Smooth muscle cell (in vitro differentiated cells): ENCODE data around the gene DTNB. TPM values are rescaled to one million over a fixed set of nuclear protein-coding genes. Genes with fewer than 3 reads are reported as not detected.

Experiments used
- DNase-seq: peaks from one replicate; lab custom pipeline; 2025; ENCODE audit not compliant: unreplicated experiment; lab: John Stamatoyannopoulos, UW
- H2AFZ ChIP-seq: fragments of 200-600 bp; sonication (generic); 2 replicates; pipeline ENCODE4 v1.6.0; 2016; ENCODE audit warnings: antibody characterized with exemption, low read depth, mild to moderate bottlenecking
- H3F3A ChIP-seq: fragments of 200-600 bp; sonication (generic); 2 replicates; pipeline ENCODE4 v1.6.0; 2017; ENCODE audit warnings: antibody characterized with exemption, low read depth
- H3K27ac ChIP-seq: fragments of 200-600 bp; sonication (generic); 2 replicates; pipeline ENCODE4 v1.5.1; 2016; ENCODE audit warnings: low read depth, mild to moderate bottlenecking
- H3K27me3 ChIP-seq: fragments of 200-600 bp; sonication (generic); 2 replicates; pipeline ENCODE4 v1.6.1; 2016; ENCODE audit warnings: low read depth, mild to moderate bottlenecking
- H3K36me3 ChIP-seq: fragments of 200-600 bp; sonication (generic); 2 replicates; pipeline ENCODE4 v1.5.1; 2016; ENCODE audit warnings: low read depth
- H3K4me1 ChIP-seq: fragments of 200-600 bp; sonication (generic); 2 replicates; pipeline ENCODE4 v1.5.1; 2016; ENCODE audit warnings: low read depth
- H3K4me2 ChIP-seq: fragments of 200-600 bp; sonication (generic); 2 replicates; pipeline ENCODE4 v1.6.0; 2016; ENCODE audit warnings: mild to moderate bottlenecking
- H3K4me3 ChIP-seq: fragments of 200-600 bp; sonication (generic); 2 replicates; pipeline ENCODE4 v1.5.1; 2016; ENCODE audit warnings: mild to moderate bottlenecking
- H3K79me2 ChIP-seq: fragments of 200-600 bp; sonication (generic); 2 replicates; pipeline ENCODE4 v1.6.0; 2016; ENCODE audit warnings: low read depth, mild to moderate bottlenecking
- H3K9ac ChIP-seq: fragments of 200-600 bp; sonication (generic); 2 replicates; pipeline ENCODE4 v1.6.0; 2016; ENCODE audit warnings: low read depth
- H3K9me3 ChIP-seq: fragments of 200-600 bp; sonication (generic); replicated peaks from 2 replicates; pipeline ENCODE4 v1.5.1; 2016; ENCODE audit warnings: low read depth
- H4K20me1 ChIP-seq: fragments of 200-600 bp; sonication (generic); 2 replicates; pipeline ENCODE4 v1.6.0; 2016; ENCODE audit warnings: low read depth
- CTCF ChIP-seq: fragments of 200-600 bp; sonication (generic); IDR thresholded peaks from 2 replicates; pipeline ENCODE4 v1.5.1; 2017; ENCODE audit warnings: borderline replicate concordance, mild to moderate bottlenecking, antibody characterized with exemption; ENCODE audit not compliant: insufficient read depth, poor library complexity, severe bottlenecking
- WGBS: methylation state at CpG from one replicate; pipeline ENCODE4 v1.1.7; 2016; ENCODE audit warnings: low lambda C conversion rate; 5-methylcytosine and 5-hydroxymethylcytosine counted together
- polyA plus RNA-seq: library from polyadenylated mRNA; unstranded; fragments of >200 nt; fragmentation: Nextera tagmentation; extraction: Ambion mirVana; gene quantifications from 2 replicates; pipeline ENCODE4 v1.2.1, GENCODE V29; 2016
- total RNA-seq: library from RNA; depleted of rRNA; stranded (reverse); fragments of >200 nt; gene quantifications from 2 replicates; pipeline ENCODE4 v1.2.3, GENCODE V29; 2014

The DTNB gene
- total and polyA plus RNA-seq, 2 experiments from 2014 or later: 4.9 to 5.4 TPM

DNA sequence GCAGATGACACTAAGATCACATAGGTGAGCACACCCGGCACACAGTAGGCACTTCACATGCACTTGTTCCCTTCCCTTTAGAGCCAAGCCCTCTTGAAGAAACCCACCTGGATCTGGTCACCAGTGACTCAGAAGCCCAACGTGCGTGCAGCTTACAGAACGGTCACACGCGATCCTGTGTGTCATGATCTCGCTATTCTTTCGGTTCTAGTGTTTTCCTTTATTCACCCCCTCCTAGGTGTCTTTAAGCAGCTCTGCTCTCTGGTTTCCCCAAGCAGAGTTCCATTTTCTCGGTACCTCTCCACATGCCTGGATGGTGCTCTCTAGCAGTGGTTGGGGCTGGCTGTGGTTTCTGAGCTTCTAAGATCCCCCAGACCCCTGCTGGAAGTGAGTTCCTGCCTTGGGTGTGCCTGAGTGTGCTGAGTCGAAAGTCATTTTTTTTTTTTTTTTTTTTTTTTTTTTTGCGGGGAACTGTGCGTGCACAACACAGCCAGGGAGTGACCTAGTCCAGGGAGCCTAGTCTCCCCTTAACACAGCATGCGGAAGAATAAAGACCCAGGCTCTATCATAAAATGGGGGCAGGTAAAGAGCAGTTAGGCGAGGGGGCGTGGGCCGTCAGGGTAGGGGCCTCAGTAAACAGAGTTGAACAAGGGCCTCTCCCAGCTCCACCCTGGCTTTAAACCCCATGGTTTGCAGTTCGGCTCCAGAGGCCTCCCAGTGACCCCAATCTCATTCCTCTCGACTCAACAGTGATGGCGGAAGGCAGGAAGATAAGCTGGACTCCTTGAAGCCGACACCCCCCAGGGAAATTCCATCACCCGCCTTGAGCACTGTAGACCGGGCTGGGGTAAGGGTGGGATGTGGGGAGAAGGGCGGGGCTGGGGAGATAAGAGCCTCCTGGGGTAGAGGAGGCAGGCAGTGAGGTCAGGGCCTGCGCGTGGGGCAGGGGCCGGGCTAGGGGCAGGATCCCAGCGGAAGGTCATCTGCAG is 301.8 kb downstream of the DTNB start:
- no peak for TF ChIP-seq CTCF
- Histone ChIP-seq H3K36me3 (no peaks in the 10 kb centered on the region), H3K79me2 (no peaks in the 10 kb centered on the region), H3K4me1 (peaks cover 12% of the 10 kb centered on the region), H3F3A (no peaks in the 10 kb centered on the region), H3K9me3 (no peaks in the 10 kb centered on the region), H3K27ac (no peak overlapping the region), H3K4me2 (no peak overlapping the region), H3K9ac (no peak overlapping the region), H3K27me3 (no peaks in the 10 kb centered on the region), H4K20me1 (no peaks in the 10 kb centered on the region), H2AFZ (no peak overlapping the region), H3K4me3 (no peak overlapping the region)
- no peak for DNase-seq
- WGBS: 89% methylated on average over 26 of the region's 27 CpGs

GRCh38 chr2:25369876-25370275 is 303.5 kb downstream of the DTNB start:
- 87% methylated on average over 5 of the region's 5 CpGs for WGBS

GRCh38 chr2:25369439-25369838 is 303.9 kb downstream of the DTNB start:
- no peak for DNase-seq
- H2AFZ ChIP-seq: no peak overlapping the region
- H3K27me3 ChIP-seq: no peaks in the 10 kb centered on the region
- H3K27ac ChIP-seq: no peak overlapping the region
- 90% methylated on average over 4 of the region's 4 CpGs for WGBS
- H3F3A ChIP-seq: no peaks in the 10 kb centered on the region
- no peaks in the 10 kb centered on the region for H4K20me1 ChIP-seq
- no peak overlapping the region for H3K4me2 ChIP-seq
- peaks cover 12% of the 10 kb centered on the region for H3K4me1 ChIP-seq
- H3K4me3 ChIP-seq: no peak overlapping the region
- H3K9ac ChIP-seq: no peak overlapping the region
- H3K9me3 ChIP-seq: no peaks in the 10 kb centered on the region
- TF ChIP-seq CTCF: no peak
- H3K79me2 ChIP-seq: no peaks in the 10 kb centered on the region
- H3K36me3 ChIP-seq: no peaks in the 10 kb centered on the region

More at GRCh38 chr2:25369876-25370275, 303.5 kb downstream of the DTNB start:
- Histone ChIP-seq H2AFZ (no peak overlapping the region), H3K36me3 (no peaks in the 10 kb centered on the region), H3K9ac (no peak overlapping the region), H3K79me2 (no peaks in the 10 kb centered on the region), H3K9me3 (no peaks in the 10 kb centered on the region), H3K27me3 (no peaks in the 10 kb centered on the region), H3K4me2 (no peak overlapping the region), H4K20me1 (no peaks in the 10 kb centered on the region), H3K27ac (no peak overlapping the region), H3K4me3 (no peak overlapping the region), H3F3A (no peaks in the 10 kb centered on the region), H3K4me1 (peaks cover 12% of the 10 kb centered on the region)
- no peak for TF ChIP-seq CTCF
- DNase-seq: no peak
